ACC112 (cell line): ENCODE measurements around the gene GTF2A2.
A peak's percentile ranks its signal among the peaks of the same experiment; 100 is the strongest.

ENCODE experiments used
- H2AFZ ChIP-seq: fragments of 200-600 bp; sonication (generic); one replicate; pipeline ENCODE4 v1.6.0; 2017; ENCODE audit warnings: antibody characterized with exemption, low read length; ENCODE audit not compliant: unreplicated experiment
- H3K27ac ChIP-seq: fragments of 200-600 bp; sonication (generic); 2 replicates; pipeline ENCODE4 v1.5.1; 2014; ENCODE audit warnings: low read depth, mild to moderate bottlenecking, antibody characterized with exemption, low read length, moderate library complexity
- H3K27me3 ChIP-seq: fragments of 200-600 bp; sonication (generic); 2 replicates; pipeline ENCODE4 v1.6.1; 2014; ENCODE audit warnings: mild to moderate bottlenecking, antibody characterized with exemption, low read length, moderate library complexity, mixed read lengths; ENCODE audit not compliant: insufficient read depth
- H3K36me3 ChIP-seq: fragments of 200-600 bp; sonication (generic); 2 replicates; pipeline ENCODE4 v1.6.1; 2016; ENCODE audit warnings: mild to moderate bottlenecking, antibody characterized with exemption, low read length, moderate library complexity, mixed read lengths; ENCODE audit not compliant: insufficient read depth
- H3K4me1 ChIP-seq: fragments of 200-600 bp; sonication (generic); one replicate; pipeline ENCODE4 v1.6.1; 2016; ENCODE audit warnings: low read length, mixed read lengths; ENCODE audit not compliant: insufficient read depth, unreplicated experiment, control insufficient read depth
- H3K4me3 ChIP-seq: fragments of 200-600 bp; sonication (generic); 2 replicates; pipeline ENCODE4 v1.5.1; 2014; ENCODE audit warnings: mild to moderate bottlenecking, low read depth, low read length
- H3K79me2 ChIP-seq: fragments of 200-600 bp; sonication (generic); one replicate; pipeline ENCODE4 v1.6.0; 2016; ENCODE audit warnings: low read length; ENCODE audit not compliant: control insufficient read depth, unreplicated experiment, insufficient read depth

The GTF2A2 gene

DNA sequence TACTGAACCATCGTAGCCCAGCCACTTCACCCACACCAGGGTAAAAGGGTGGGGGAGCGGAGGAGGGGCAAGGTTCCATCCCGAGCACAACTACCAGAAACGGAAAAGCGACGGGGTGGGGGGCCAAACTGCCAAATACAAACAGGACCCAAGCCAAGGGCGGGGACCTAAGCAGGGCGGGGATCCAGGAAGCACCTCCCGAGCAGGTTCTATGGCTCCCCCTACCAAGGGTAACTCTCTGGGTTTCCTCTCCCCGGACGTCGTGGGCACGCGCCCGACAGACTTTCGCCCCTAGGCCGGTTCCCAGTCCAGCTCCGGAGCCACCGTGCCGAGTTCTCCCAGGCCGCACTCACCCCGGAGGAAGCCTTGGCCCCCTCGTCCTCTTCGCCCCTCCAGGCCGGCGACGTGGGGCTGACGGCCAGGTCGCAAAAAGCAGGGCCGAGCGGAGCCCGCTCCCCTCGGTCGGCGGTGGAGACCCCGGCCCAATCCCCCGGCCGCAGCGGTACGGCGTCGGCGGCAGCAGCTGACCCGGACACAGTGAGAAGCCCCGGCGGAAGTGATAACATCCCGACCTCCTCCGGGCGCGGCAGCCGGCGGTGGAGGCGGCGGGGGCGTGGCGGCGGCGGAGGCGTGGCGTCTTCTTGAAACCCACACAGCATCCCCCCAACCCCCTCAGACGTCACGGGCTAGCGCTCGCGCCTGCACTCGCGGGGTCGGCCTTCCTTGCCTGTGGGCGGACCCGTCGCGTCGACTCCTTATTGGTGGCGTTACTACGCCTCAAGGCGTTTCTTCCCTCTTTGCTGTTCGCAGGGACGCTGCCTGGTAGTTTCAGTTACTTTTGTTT lies 31.7 kb upstream of the GTF2A2 start, which contains the start of gene BNIP2:
Gene BNIP2, minus strand, starts transcription at position 539 of the 844 bp plus-strand sequence. CDS start 6,863 bp downstream, outside the sequence.
- Histone ChIP-seq H3K36me3 (no peaks in the 10 kb centered on the region), H2AFZ (peak within 1 kb of the TSS; percentile 64), H3K4me1 (peaks cover 33% of the 10 kb centered on the region), H3K27ac (peak within 1 kb of the TSS; percentile 89), H3K79me2 (peaks cover 51% of the 10 kb centered on the region), H3K27me3 (no peaks in the 10 kb centered on the region), H3K4me3 (peak within 1 kb of the TSS; percentile 85)

- peaks cover 33% of the 10 kb centered on the region for H3K4me1 ChIP-seq
- H3K36me3 ChIP-seq, result no peaks in the 10 kb centered on the region
- H3K27me3 ChIP-seq, result no peaks in the 10 kb centered on the region
- H3K27ac ChIP-seq, result peak overlapping the region; percentile 89
- peaks cover 56% of the 10 kb centered on the region for H3K79me2 ChIP-seq
- peak overlapping the region; percentile 64 for H2AFZ ChIP-seq
- H3K4me3 ChIP-seq, result peak overlapping the region; percentile 85
These were observed 31.1 kb upstream of the GTF2A2 start for GRCh38 chr15:59688423-59688781.

DNA sequence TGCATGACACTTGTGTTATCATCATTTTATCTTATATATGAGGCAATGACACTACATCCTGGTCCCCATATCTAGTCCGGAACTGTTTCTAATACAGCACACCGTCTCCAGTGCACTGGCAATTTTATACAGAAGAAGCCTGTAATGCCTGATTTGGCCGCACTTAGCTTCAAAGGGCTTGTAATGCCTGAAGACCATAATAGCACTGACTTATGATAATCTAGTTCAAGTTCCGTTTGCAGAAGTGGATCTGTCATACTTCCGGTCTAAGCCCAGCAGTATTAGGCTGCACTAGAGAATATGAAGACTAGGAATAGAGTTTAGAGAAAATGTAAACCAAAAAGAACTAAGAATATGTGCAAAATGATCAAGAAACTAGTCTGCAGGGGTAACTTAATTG lies 30.5 kb upstream of the GTF2A2 start:
- Histone ChIP-seq H3K4me3 (peak overlapping the region; percentile 85), H2AFZ (no peak overlapping the region), H3K27me3 (no peaks in the 10 kb centered on the region), H3K27ac (peak overlapping the region; percentile 89), H3K36me3 (no peaks in the 10 kb centered on the region; the same call in 1 of the 2 replicates), H3K79me2 (peaks cover 62% of the 10 kb centered on the region), H3K4me1 (peaks cover 33% of the 10 kb centered on the region)

GRCh38 chr15:59686389-59686788 lies 29.1 kb upstream of the GTF2A2 start:
- Histone ChIP-seq H3K36me3 (no peaks in the 10 kb centered on the region; the same call in 1 of the 2 replicates), H3K79me2 (peaks cover 69% of the 10 kb centered on the region), H2AFZ (no peak overlapping the region), H3K4me3 (peak overlapping the region; percentile 41; the same call in 1 of the 2 replicates), H3K27me3 (no peaks in the 10 kb centered on the region), H3K4me1 (peaks cover 33% of the 10 kb centered on the region), H3K27ac (peak overlapping the region; percentile 53)

GRCh38 chr15:59685737-59686297 lies 28.5 kb upstream of the GTF2A2 start:
- Histone ChIP-seq H2AFZ (no peak overlapping the region), H3K27ac (peak overlapping the region; percentile 53), H3K4me3 (peak overlapping the region; percentile 41; the same call in 1 of the 2 replicates)

DNA sequence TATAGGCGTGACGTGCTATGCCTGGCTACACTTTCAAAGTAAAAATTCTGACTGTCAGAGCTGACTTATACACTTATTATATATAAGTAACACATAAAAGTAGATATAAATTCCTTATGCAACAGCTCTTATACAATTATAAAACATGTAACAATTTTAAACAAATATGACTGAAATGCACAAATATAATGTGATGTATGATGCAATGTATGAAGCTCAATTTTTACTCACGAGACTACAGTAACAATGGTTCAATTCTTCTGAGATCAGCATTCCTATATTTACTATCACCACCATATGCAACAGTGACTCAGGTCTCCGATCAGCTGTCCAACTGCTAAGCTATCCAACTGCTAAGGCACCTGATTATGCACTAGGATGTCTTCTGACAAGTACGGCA lies 23.6 kb upstream of the GTF2A2 start:
- no peak overlapping the region for H3K4me3 ChIP-seq
- H3K4me1 ChIP-seq, result peaks cover 15% of the 10 kb centered on the region
- peaks cover 36% of the 10 kb centered on the region for H3K36me3 ChIP-seq
- no peaks in the 10 kb centered on the region for H3K27me3 ChIP-seq
- no peak overlapping the region for H2AFZ ChIP-seq
- H3K79me2 ChIP-seq, result peaks cover 37% of the 10 kb centered on the region
- H3K27ac ChIP-seq, result no peak overlapping the region

More at GRCh38 chr15:59685737-59686297, 28.5 kb upstream of the GTF2A2 start:
- Histone ChIP-seq H3K4me1 (peaks cover 33% of the 10 kb centered on the region), H3K36me3 (peaks cover 4% of the 10 kb centered on the region), H3K27me3 (no peaks in the 10 kb centered on the region), H3K79me2 (peaks cover 69% of the 10 kb centered on the region)

- no peak overlapping the region for H2AFZ ChIP-seq
- H3K27me3 ChIP-seq, result no peaks in the 10 kb centered on the region
- peaks cover 10% of the 10 kb centered on the region for H3K4me1 ChIP-seq
- peaks cover 36% of the 10 kb centered on the region for H3K36me3 ChIP-seq
- H3K4me3 ChIP-seq, result no peak overlapping the region
- H3K79me2 ChIP-seq, result peaks cover 31% of the 10 kb centered on the region
- no peak overlapping the region for H3K27ac ChIP-seq
These were observed 23.0 kb upstream of the GTF2A2 start for GRCh38 chr15:59680346-59680745.

DNA sequence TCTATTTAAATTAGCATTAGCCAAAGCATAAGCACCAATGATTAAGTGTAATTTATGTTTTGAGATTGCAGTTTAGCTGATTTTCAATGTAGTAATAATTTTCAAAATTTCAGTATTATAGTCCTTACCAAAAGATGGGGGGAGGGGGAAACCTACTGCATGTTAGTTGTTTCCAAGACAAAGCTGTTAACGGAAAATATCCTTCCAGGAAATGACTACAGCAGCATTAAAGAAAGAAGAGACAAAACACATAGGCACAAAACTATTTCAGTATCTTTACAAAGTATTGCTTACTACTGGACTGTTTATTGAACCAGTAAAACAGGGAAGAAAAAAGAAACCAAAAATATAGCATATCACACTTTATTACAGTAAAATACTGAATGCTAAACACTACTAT lies 21.3 kb upstream of the GTF2A2 start:
- Histone ChIP-seq H3K27me3 (no peaks in the 10 kb centered on the region), H2AFZ (no peak overlapping the region), H3K4me3 (no peak overlapping the region), H3K27ac (no peak overlapping the region), H3K4me1 (no peaks in the 10 kb centered on the region), H3K36me3 (peaks cover 40% of the 10 kb centered on the region), H3K79me2 (peaks cover 14% of the 10 kb centered on the region)

GRCh38 chr15:59678172-59678571 lies 20.9 kb upstream of the GTF2A2 start:
- peaks cover 13% of the 10 kb centered on the region for H3K79me2 ChIP-seq
- H3K36me3 ChIP-seq, result peaks cover 40% of the 10 kb centered on the region
- no peak overlapping the region for H3K4me3 ChIP-seq

DNA sequence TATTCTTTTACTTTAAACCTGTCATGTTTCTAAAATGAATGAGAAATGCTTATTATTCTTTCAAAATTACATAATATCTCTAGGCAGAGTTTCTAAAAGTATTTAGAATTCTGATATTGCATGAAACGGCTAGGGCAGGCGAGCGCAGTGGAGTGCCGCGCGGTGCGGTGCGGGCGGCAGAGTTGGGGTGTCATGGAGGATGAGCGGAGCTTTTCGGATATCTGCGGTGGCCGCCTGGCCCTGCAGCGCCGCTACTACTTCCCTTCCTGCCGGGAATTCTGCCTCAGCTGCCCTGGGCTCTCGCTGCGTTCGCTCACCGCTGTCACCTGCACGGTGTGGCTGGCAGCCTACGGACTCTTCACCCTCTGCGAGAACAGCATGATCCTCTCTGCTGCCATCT lies 19.2 kb upstream of the GTF2A2 start:
- Histone ChIP-seq H3K79me2 (peaks cover 3% of the 10 kb centered on the region), H3K4me1 (no peaks in the 10 kb centered on the region), H3K36me3 (peaks cover 51% of the 10 kb centered on the region)

More at GRCh38 chr15:59678172-59678571, 20.9 kb upstream of the GTF2A2 start:
- Histone ChIP-seq H3K27me3 (no peaks in the 10 kb centered on the region), H3K27ac (no peak overlapping the region), H3K4me1 (no peaks in the 10 kb centered on the region), H2AFZ (no peak overlapping the region)

More for the DNA sequence above, 19.2 kb upstream of the GTF2A2 start:
- Histone ChIP-seq H3K4me3 (no peak overlapping the region), H3K27me3 (no peaks in the 10 kb centered on the region), H3K27ac (no peak overlapping the region), H2AFZ (no peak overlapping the region)
